IPS DF 19.7 (cell line): ENCODE data around the gene ARHGEF11.

Experiments used
- DNase-seq: peaks from one replicate; pipeline ENCODE4 v3.0.0-alpha.2; 2013; ENCODE audit warnings: low read depth, low spot score

Gene ARHGEF11

DNA sequence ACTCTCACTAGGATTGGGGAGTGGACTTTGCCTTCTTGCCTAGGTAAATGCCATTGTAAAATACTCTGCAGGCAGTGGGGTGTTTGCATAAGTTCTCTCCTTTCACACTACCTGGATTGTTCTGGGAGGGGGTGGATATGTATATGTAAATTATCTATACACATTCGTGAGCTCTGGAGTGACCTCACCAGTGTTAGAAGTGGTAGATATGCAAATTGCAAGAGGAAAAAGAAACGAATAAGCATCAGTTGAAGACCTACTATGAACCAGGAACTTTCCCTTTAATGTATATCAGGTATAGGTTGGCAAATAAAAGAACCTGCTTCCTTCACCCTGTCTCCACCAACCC lies 1.5 kb upstream of the ARHGEF11 start:
- DNase-seq, result no peak

DNA sequence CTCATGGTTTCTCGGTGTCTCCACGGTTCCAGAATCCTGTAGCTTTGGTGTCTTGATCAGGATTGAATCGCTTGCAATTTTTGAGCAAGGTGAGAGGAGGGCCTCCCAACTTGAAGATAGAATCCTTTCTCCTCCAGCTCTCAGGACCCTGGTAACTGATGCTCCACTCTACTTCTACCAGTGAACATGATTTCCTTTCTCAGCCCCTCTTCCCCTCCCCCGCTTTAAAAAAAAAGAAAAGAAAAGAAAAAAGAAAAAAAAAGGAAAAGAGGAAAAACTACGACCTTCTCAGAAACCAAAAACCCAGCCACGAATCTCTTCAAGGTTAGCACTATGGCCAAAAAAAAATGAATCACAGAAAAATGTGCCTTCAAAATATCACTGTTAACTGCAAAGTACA lies 1.2 kb downstream of the ARHGEF11 start:
- DNase-seq, result no peak

DNA sequence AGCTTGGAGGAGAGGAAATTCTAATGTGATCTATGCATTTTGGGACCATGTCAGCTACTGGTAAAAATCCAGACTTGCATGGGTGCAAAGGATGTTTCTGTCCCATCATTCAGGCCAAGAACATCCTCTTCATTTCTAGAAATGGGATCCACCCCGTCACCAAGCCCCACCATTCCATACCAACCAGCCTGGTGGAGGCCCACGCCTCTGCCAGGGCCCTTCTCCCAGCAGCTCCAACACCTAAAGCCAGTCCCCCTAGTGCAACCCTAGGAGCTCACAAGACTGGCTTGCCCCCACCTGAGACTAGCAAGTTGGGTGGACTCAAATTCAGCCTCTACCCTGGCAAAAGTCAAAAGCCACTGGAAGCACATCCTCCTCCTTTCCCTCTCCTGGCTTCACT lies 1.9 kb downstream of the ARHGEF11 start:
- DNase-seq, result no peak

- DNase-seq, result no peak
Observed at GRCh38 chr1:157042846-157043245, 2.7 kb downstream of the ARHGEF11 start.

DNA sequence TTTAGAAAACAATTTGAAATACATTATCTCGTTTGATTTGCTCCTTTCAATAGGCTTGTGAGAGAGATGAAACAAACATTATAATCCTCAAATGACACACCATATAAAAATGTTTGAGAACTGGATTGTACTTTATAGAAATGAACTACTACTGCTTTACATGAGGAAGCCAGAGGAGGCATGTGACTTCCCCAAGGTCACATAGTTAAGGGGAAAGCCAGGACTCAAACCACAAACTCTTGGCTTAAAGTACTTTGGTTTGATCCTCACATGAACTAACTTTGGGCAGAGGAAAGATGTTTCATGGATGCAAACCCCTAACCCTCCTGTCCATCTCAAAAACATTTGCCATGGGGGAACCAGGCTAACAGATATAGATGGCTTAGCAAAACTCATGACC lies 4.7 kb downstream of the ARHGEF11 start:
- no peak for DNase-seq

DNA sequence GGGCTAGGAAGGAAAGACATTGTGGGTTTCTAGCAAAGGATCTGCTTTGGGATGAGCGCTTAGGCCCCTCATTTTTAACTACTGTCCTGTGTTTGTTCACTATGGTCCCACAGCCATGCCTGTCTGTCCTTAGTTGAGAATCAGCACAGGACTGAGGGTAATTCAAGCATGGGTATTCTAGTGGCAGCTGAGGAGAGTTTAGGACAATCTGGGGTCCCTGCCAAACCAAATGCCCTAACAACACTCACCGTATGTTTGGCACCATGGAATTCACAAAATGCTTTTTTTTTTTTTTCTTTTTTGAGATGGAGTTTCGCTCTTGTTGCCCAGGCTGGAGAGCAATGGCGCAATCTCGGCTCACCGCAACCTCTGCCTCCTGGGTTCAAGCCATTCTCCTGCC lies 10.4 kb downstream of the ARHGEF11 start:
- no peak for DNase-seq

- no peak for DNase-seq
Observed at GRCh38 chr1:157034137-157034800, 11.3 kb downstream of the ARHGEF11 start.

DNA sequence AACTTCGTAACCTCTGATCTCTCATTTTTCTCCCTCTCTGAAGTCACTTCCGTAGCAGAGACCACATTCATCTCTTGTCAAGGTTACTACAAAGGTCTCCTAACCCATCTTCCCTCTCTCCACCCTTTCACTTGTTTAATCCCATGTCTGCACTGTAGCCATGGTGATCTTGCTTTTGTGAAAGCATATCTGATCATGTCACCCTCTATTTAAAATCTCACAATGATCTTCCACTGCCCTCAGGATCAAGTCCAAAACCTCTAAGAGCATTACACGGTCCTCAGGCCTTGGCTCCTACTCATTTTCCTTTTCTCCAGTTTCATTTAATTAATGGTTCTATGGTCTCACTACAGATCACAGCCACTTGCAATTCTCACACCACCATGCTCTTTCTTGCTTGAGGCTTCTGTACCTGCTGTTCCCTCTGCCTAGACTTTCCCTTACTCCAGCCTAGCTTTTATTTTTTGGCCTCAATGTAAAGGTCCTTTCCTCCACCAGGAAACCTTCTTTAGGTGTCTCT lies 12.1 kb downstream of the ARHGEF11 start:
- DNase-seq, result no peak

- no peak for DNase-seq
Observed at GRCh38 chr1:157032303-157032702, 13.2 kb downstream of the ARHGEF11 start.

GRCh38 chr1:157030728-157031127 lies 14.8 kb downstream of the ARHGEF11 start:
- DNase-seq, result no peak

DNA sequence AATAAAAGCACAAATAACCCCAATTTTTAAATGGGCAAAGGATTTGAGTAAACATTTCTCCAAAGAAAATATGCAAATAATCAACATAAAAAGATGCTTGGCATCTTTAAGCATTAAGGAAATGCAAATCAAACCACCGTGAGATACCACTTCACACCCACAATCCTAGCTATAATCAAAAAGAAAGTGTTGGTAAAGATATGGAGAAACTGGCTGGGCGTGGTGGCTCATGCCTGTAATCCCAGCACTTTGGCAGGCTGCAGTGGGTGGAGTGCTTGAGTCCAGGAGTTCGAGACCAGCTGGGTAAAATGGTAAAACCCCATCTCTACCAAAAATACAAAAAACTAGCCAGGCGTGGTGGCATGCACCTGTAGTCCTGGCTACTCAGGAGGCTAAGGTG lies 16.9 kb downstream of the ARHGEF11 start:
- no peak for DNase-seq

GRCh38 chr1:157025856-157026255 lies 19.7 kb downstream of the ARHGEF11 start:
- DNase-seq, result no peak

GRCh38 chr1:157025385-157025784 lies 20.2 kb downstream of the ARHGEF11 start:
- no peak for DNase-seq

DNA sequence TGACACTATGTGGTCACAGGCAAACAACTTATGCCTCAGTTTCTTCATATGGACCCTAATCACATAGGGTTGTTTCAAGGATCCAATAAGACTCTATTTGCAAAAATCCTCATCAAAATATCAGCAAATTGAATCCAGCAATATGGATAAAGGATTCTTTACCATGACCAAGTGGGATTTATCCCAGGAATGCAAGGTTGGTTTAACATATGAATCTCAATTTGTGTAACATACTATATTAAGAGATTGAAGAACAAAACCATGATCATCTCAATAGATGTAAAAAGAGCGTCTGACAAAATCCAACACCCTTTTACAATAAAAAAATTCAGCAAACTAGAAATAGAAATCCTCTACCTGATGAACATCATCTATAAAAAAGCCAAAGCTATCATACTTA lies 23.9 kb downstream of the ARHGEF11 start:
- no peak for DNase-seq

DNA sequence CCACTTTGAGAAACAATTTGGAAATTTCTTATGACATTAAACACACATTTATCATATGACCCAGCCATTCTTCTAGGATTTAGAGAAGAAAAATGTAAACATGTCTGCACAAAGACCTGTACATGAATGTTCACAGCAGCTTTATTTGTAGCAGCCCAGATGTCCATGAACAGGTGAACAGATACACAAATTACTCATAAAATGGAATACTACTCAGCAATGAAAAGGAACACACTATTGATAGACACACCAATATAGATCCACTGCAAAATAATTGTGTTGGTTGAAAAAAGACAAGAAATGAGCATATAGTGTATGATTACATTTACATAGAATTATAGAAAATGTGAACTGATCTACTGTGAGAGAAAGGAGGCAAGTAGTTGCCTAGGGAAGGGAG lies 26.1 kb downstream of the ARHGEF11 start:
- DNase-seq, result no peak

GRCh38 chr1:157011845-157012244 lies 33.7 kb downstream of the ARHGEF11 start:
- no peak for DNase-seq

- DNase-seq, result no peak
Observed at GRCh38 chr1:157008502-157008901, 37.0 kb downstream of the ARHGEF11 start.

GRCh38 chr1:157007306-157007705 lies 38.2 kb downstream of the ARHGEF11 start:
- DNase-seq, result no peak

DNA sequence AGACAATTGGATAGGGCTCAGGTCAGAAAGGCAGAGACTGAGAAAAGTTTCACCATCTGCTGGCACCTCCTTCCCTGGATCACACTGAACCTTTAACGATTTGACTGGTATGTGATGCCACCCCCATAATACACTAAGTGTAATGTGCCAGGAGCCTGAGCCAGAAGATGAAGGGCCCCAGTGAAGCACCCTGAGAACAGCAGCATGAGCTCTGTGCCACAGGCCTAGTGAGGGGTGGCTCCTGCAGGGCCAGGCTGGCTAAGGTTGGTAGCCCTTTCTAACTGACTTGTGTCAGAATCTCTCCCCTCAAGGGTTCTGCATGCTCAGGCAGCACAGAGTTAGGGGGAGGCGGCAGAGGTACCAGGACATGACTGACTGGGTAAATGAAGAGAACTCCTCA lies 38.9 kb downstream of the ARHGEF11 start:
- no peak for DNase-seq

DNA sequence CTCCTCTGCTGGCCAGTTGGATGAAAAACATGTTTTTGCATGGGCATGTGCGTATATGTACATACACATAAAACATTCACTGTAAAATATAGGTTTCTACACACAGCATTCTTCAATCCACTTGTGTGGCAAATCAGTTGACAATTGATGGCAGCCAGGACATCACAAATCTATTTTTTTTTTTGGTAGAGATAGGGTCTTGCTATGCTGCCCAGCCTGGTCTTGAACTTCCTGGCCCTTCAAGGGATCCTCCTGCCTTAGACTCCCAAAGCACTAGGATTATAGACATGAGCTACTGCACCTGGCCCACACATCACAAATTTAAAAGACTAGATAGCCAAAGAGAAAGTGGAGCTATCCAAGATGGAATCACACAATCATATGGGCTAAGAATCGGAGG lies 39.6 kb downstream of the ARHGEF11 start:
- no peak for DNase-seq

GRCh38 chr1:157004806-157005205 lies 40.7 kb downstream of the ARHGEF11 start:
- DNase-seq, result no peak

DNA sequence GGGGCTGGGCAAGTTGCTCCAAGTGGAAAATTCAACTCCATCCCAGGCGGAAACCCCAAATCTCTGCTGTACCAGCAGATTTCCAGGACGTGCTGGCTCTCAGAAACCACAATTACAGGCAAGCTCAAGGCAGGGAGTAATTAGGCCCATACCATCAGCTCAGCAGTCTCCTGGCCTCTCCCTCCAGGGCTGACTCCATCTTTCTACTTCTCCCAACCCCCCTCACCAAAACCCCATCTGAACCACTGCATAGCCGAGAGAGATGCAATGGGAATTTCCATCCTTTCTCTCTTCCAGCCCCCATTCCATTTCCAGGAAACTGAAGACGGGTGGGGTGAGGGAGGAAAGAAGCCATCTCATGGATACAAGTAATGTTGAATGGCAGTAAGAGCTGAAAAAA lies 41.2 kb downstream of the ARHGEF11 start:
- no peak for DNase-seq

GRCh38 chr1:157001304-157001703 lies 44.2 kb downstream of the ARHGEF11 start:
- DNase-seq, result no peak

DNA sequence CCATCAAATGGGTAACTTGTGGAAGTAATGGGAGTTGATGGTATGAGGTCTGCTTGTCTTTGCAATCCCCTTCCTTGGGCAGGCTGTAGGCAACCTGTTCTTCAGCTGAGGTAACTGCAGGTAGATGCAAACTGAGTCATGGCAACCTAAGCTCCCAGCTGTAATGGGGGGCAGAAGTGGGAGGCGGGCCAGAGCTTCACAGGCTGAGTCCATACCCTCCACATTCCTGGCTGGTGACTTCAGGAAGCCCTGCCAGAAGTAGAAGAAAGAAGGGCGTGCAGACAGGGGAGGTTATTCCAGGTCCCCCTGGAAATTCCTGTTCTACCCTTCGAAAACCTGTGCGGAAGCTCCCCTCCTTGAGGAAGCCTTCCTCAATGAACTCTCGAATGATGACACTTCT lies 44.9 kb downstream of the ARHGEF11 start:
- no peak for DNase-seq
